ENCODE measurements around the gene ANKS6.

The ANKS6 gene

DNA sequence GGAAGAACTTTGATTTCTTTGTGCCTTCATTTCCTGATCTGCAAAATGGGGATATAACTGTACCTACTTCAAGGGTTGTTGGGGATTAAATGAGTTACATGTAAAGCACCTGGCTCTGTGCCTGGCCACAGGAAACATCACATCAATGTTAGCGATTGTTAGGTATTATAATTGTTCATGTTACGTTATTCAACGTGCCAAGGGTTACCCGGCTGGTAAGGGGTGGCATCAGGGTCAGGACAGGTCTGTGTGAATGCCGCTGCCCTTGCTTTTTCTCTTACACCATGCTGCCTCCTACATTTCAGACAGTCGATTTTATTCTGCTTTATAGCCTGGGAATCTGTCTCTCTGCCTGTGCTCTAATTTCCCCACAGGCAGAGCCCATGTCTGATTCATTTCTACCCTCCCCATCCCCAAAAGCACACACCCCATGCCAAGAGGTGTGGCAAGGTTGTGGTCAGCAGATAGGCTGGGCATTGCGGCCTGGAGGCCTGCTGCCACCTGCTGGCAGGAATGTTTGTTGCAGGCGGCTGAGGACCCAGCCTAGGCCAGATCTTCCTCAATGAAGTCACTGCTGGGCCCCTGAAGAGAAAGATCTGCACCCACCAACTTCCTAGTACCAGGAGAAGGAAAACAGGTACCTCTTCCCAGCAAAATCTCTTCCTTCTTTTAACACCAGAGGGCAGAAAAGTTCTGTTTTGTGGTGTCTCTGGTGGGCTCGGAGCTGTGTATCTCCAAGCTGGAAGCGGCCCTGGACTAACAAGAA, 5.3 kb downstream of the ANKS6 start:
- DNase-seq, result peak; percentile 52 to 66

GRCh38 chr9:98790134-98790841, 6.1 kb downstream of the ANKS6 start:
- no peak for DNase-seq

DNA sequence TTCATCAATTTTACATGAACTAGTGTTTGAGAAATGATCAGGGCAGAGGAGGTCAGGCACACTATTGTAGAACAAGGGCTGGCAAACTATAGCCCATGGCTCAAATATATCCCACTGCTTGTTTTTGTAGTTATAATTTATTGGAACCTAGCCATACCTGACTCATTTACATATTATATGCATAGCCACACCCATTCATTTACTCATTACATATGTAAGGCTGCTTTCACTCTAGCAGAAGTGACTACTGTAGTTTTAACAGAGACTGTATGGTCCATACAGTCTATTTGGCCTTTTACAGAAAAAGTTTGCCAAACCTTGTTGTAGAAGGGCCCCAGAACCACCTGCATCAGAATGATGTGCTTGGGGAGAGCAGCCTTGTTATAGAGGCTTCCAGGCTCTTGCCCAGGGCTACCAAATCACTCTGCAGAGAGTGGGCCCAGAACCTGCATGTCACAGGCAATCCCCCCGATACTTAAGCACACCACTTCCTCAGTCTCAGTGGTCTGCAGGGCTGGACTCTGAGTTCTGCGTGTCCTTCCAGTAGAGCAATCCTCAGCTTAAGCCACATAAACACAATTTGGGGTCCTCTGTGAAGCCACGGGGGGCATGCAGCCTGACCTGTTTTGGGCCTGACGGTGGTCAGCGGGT, 6.7 kb downstream of the ANKS6 start:
- DNase-seq, result no peak

DNA sequence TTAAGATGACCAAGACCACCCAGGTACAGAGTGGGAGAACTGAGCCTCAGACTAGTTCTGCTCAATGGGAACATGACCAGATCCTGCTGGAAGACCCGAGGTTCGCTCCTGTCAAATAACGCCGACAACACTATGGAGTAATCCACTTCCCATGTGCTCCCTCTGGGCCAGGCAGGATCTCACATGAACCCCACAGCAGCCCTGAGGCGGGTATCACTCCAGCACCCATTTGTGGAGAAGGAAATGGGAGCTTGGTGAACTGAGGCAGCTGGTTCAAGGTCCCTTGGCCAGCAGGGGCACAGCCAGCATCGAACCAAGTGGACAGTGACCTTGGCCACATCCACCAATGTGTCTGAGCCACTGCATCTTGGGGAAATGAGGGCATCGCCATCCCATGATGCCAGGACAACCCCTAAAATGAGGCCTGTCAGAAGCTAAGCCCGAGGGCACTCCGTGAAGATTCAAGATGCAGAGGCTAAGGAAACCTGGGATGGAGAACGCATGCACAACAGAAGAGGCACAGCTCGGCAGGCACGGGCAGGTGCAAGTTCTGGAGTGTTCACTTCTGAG, 8.5 kb downstream of the ANKS6 start:
- no peak for DNase-seq

GRCh38 chr9:98786750-98787510, 9.4 kb downstream of the ANKS6 start:
- DNase-seq, result no peak

DNA sequence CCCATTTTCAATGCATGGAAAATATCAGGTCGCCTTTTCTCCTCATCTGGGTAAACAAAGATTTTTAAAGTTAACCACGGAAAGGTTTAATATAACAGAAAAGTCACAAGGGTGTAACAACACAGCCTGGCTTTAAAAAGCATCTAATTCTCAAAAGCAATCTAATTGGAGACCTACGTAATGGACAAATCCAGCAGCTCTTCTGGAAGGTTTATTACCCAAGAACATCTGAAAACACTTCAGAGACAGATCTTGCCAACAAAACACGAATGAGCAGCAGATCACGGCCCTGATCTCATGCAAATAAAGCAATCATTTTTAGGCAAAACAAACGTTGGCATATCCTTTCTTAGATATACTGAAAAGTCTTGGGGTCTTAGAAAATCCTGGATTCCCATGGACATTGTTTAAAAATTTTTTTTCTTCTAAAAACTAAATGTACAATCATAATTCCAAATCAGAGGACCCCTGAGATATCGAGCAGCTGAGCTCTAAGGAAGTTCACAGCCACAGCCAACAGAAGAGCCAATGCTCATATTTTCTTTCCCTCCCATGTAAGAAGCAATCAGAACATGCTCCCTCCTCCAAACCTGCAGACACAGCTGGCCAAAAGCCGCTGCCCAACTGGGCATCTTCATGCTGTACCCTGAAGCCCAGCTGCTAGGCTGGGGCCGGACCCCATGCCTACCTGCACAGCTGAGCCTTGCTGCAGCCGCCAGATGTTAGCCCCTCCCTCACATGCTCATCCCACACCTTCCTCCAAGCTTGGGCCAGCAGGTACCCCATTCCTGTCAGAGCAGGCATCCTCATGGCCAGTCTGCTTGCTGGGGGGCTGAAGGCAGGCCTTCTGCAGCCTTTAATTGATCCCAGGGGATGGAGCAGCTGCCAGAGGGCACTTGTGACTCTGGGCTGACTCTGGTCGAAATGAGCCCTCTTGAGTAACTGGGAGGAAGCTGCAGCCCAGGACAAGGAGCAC, 11.2 kb downstream of the ANKS6 start:
- DNase-seq, result no peak

DNA sequence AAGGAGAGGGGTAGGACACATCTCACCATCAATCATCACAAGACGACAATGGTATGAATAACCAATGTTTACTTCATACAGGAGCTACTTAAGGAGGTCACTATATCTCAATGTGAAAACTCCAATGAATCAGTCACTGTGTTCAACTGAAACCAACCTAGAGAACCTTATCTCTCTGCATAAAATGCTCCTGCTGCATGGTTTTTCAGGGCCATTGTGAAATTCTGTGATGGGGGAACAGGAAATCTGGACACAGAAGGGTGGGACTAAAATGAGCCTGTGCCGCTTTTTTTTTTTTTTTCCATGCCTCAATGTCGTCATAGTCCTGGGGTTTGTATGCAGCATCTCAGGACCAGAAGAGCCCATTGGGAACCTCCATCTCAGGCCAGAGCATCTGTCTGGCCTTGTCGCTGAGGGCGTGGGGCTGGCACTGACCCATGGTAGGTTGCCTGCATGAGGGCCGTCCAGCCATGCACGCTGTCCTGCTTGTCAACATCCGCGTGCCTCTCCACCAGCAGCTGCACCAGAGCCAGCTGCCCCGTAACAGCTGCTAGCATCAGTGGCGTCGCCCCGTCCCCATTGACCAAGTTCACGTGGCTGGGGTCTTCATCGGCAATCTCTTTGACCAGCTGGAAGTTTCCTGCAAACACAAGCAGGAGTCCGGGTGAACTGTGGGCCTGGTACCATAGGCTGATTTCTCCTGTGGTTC, 12.7 kb downstream of the ANKS6 start:
- DNase-seq, result no peak

DNA sequence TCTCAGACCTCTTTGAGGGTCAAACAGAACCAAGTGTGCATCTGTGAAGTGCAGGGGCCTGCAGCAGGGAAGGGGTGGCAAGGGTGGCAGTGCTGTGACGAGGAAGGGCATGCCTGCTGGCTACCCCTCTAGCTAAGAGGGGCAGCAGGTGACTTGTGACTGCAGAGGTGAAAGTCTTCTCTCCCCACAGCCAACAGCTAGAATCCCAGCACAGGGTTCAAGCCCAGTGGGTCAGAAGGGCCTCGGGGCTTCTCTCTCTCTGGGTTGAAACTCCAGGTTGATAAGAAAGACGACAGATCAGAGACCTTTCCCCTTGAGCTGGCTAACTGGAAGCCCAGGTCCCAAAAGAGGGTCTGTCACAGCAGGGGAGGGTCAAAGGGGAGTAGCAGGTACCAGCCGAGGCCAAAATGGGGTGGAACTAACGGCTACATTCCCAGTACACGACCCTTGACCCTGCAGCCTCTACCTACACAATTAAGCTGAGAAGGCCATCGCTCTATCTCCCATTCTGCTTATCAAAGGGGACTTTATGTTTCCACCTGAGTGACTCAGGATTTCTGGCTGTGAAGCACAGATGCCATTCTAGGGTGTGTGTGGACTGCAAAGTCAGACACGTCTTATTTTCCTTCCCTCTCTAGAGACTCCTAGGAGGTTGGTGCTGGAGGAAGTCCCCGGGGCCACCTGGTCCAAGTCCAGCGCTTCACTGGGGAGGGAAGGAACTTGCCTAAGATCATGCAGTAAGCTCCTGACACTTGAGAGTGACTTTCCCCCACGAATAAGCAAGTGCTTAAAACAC, 14.6 kb downstream of the ANKS6 start:
- DNase-seq, result no peak

DNA sequence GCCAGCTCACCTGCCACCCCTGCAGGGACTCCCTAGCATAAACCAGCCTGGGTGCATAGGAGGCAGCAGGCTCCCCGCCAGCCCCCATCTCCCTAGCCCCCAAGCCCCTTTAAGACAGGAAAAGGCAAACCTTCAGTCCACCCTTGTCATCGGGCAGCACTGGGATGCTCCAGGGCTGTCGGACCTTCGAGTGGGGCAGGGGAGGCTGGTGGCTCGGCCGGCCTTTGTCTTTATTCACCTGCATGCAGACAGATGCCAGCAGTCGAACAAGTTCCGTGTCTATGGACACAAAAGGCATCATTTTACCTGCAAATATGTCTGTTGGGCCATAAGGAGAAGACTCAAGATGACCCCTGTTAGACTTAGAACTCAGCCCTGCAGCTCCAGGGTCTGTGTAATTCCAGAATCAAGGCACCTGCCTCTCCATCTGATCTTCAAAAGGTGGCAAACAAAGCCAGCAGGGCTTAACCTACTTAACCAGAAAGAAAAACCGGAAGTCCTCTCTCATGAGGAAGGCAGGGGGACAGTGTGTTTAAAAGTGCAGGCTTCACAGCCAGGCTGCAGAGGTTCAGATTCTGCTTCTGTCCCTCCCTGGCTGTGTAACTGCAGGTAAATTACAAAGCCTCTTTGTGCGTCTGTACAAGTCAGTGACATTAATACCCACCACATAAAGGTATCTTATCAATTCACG, 16.2 kb downstream of the ANKS6 start:
- DNase-seq, result no peak

GRCh38 chr9:98778711-98779530, 17.4 kb downstream of the ANKS6 start:
- no peak for DNase-seq

DNA sequence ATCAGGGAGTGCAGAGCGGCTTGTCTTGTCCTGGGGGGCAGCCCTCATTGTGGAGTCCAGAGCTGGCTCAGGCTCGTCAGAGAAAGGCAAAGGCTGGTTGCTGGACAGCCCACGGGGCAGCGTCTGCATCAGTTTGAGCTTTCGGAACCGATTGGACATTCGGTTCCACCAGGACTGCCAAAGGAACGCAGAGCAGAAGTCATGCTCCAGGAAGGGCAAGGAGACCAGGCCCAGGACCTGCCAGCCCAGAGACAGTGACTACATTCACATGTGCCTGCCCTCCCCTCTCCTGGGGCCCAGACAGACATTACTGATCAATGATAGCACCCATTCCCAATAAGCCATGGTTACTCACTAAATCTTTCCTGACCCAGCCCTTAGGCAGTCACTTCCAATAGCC, 18.1 kb downstream of the ANKS6 start:
- no peak for DNase-seq

DNA sequence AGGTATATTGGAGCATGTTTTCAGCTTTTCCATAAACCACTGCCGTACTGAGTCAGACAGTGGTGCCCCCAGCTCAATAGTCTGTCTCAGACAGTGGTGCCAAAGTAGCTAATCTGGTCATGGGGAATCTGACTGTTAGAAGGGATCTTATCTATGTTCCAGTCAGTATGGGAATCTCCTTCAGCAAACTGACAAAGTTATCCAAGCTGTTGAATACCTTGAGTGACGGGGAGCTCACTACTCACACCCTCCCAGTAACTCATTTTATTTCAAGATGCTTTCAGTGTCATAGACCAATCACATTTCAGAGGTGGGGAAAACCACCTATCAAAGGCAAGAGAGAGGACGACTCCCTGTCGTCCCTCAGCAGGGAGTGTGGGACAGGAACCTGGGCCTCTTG, 18.7 kb downstream of the ANKS6 start:
- DNase-seq, result no peak

- peak; percentile 41 to 58 for DNase-seq
Observed at GRCh38 chr9:98775831-98776441, 20.4 kb downstream of the ANKS6 start.

GRCh38 chr9:98774746-98775145, 21.6 kb downstream of the ANKS6 start:
- peak in 1 of 2 experiments; percentile 7 for DNase-seq

GRCh38 chr9:98773721-98774120, 22.6 kb downstream of the ANKS6 start:
- no peak for DNase-seq

- no peak for DNase-seq
Observed at GRCh38 chr9:98772364-98773155, 23.8 kb downstream of the ANKS6 start.

GRCh38 chr9:98771209-98771874, 25.0 kb downstream of the ANKS6 start:
- DNase-seq, result no peak

Measured in SW 1271 (cell line).